ENCODE measurements around the gene ELMO3.

The ELMO3 gene

GRCh38 chr16:67199808-67200198 is 872 bp downstream of the ELMO3 start:
- DNase-seq = no peak

DNA sequence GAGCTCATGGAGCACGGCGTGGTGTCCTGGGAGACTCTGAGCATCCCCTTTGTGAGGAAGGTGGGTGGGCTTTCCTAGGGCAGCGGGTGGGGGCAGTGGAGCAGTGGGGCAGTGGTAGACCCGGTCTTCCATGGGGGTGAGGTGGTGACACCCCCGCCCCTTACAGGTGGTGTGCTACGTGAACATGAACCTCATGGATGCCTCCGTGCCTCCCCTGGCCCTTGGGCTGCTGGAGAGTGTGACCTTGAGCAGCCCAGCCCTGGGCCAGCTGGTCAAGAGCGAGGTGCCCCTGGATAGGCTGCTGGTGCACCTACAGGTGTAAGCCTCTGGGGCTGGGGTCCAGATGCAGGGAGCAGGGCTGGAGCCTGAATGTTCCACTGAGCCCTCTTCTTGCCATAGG is 1.6 kb downstream of the ELMO3 start:
- no peak for DNase-seq

DNA sequence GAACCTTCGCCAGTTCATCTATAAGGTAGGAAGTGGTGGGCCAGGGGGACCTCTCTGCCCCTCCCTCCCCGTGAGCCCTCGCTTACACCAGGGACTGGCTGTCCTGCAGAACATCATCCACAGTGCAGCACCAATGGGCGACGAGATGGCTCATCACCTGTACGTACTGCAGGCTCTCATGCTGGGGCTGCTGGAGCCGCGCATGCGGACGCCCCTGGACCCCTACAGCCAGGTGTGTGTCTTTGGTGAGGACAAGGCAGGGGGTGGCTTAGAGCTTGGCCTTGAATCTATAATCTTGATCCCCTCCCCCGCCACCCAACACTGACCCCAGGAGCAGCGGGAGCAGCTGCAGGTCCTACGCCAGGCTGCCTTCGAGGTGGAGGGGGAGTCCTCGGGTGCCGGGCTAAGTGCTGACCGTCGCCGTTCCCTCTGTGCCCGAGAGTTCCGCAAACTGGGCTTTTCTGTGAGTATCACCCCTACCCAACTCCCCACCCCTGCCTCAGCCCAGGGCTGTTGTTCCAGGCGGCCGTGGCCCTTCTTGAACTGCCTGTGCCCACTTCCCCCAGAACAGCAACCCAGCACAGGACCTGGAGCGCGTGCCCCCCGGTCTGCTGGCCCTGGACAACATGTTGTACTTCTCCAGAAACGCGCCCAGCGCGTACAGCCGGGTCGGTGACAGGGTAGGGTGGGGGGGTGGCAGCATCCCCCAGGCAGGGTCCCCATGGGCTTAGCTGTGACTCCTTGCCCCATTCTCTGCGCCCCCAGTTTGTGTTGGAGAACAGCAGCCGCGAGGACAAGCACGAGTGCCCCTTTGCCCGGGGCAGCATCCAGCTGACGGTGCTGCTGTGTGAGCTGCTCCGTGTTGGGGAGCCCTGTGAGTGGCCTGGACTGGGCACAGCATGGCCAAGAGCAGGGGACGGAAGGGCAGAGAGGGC is 2.7 kb downstream of the ELMO3 start:
- DNase-seq = no peak

DNA sequence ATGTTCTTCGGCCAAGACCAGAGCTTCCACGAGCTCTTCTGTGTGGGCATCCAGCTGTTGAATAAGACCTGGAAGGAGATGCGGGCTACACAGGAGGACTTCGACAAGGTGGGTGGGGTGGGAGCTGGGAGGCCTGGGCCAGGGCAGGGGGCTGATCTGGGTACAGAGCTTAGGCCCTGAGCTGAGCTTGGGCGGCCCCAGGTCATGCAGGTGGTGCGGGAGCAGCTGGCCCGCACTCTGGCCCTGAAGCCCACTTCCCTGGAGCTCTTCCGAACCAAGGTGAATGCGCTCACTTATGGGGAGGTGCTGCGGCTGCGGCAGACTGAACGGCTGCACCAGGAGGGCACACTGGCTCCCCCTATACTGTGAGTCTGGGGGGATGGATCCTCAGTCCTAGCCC is 3.5 kb downstream of the ELMO3 start:
- no peak for DNase-seq

DNA sequence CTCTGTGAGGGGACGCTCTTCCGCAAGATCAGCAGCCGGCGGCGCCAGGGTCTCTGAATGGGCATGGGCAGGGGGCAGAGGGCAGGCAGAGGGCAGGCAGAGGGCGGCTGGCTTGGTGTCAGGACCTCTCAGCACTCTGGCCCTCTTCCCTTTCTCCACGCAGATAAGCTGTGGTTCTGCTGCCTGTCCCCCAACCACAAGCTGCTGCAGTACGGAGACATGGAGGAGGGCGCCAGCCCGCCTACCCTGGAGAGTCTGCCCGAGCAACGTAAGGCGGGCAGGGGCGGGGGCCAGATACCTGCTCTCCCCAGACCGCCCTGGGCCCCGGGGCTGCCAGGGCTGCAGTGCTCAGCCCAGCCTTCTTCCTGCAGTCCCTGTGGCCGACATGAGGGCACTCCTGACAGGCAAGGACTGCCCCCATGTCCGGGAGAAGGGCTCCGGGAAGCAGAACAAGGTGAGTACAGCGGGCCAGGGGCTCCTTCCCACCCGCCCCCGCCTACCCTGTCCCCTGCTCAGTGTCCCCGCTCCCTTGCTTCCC is 4.1 kb downstream of the ELMO3 start:
- no peak for DNase-seq

DNA sequence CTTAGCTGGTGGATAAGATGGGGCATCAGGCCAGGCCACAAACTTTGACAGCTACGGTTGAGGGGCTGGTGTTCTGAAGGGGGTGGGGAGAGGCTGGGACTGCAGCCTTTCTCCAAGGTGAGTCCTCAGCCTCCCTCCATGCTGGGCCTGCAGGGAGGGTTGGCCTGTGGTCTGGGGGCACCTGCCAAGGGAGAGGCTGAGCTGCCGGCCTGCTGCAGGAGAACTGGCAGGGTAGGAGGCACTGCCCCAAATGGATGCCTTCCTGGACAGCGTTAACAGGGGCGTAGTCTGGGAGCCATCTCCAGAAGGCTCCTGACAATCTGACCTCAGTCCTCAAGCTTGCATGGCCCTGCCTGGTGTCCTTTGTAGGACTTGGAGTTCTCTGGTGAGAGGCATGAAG is 5.1 kb downstream of the ELMO3 start:
- DNase-seq = no peak

DNA sequence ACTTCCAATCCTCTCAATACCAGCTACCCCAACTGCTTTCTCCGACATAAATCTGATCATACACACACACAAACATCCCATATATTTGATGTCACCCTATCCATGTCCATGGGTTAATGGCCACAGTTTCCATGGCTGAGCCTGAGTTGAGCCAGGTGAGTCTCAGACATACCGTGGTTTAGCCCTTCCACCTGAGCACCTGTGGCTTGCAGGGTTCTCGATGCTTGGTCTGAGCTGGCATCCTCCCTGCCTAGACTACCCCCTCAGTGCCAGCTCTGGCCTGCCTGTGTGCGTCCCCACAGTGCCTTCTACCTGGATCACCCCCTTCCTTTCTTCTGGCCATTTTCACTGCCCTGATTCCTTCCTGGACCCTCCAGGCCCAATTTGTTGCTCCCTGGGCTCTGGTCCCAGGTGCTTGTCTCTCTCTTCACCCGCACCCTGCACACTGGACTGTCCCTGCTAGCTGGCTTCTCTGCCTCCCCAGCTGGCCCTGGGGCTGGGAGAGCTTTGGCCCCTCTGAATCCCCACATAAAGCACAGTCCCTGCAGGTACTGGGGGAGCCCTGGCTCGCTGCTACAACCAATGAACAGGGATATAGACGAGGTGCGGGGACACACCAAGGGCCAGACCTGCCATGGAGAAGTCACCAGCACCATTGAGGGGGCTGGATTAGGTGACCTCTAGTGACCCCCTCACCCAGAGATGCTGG is 7.4 kb downstream of the ELMO3 start:
- DNase-seq = no peak

DNA sequence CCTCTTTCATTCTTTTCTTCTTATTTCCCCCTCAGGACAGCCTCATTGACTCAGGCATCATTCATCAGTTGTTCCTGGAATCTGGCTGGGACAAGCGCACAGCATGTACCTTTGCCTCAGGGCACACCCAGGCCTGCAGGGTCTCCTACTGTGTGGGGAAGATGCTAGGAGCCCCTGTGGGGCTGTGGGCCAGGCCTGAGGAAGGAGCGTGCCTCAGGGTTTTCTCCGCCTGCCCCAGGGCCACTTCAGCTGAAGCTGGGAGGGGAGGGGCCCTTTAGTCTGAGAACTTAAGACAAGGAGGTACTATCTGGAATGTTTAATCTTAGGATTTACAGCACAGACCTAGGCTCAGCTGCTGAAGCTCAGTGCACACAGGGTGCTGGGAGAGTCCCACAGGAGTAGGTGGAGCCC is 7.9 kb downstream of the ELMO3 start:
- DNase-seq = peak; percentile 82

DNA sequence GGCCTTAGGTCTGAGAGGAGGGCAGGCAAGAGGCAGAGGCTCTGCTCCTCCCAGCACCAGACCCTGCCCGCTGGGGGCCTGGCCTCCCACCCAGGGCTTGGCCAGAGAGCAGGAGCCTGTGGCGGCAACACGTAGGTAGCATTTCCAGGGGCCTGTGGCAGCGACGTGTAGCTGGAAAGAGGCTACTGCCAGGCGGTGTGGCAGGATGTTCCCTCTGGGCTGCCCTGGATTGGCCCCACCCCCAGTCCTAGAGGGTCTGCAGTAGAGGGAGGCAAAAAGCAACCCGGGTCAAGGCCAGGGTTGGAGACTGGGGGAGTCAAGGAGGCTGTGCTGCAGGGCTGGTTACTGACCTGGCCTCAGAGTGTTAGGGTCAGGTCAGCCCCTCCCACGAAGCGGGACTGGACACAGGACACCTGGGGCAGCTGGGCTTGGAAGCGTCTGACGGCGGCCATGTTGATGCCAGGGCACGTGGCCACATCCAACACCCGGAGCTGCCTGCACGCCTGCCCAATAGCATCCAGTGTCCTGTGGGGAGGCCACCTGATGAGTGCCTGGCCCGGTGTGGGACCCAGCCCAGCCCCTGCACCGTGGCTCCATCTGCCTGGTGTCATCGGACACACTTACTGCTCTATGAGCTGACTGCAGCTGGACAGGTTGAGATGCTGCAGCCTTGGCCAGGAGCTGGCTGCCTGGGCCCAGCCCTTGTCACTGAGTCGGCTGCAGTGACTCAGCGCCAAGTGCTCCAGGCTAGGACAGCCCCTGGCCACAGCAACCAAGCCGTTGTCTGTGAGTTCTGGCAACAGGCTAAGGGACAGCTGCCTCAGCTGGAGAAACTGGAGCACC is 8.5 kb downstream of the ELMO3 start:
- DNase-seq = peak; percentile 92

- no peak for DNase-seq
Observed at GRCh38 chr16:67208154-67208896, 9.4 kb downstream of the ELMO3 start.

DNA sequence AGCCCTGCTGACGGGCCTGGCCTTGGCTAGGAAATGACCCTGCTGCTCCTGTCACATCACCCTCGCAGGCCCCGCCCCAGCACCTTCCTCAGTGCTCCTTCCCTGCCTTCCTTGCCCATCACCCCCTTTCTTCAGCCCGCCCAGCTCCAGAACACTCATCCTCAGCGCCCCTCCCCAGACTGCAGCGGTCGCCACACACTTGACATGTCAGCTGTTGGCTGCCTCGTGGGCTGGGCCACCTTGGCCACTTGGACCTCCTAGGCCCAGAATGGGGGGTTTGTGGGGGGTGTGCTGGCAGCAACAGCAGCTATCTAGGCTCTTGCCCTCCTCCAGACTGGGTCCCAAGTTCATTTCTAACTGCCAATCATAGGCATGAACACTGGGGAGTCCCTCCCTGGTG is 10.6 kb downstream of the ELMO3 start:
- DNase-seq = no peak

DNA sequence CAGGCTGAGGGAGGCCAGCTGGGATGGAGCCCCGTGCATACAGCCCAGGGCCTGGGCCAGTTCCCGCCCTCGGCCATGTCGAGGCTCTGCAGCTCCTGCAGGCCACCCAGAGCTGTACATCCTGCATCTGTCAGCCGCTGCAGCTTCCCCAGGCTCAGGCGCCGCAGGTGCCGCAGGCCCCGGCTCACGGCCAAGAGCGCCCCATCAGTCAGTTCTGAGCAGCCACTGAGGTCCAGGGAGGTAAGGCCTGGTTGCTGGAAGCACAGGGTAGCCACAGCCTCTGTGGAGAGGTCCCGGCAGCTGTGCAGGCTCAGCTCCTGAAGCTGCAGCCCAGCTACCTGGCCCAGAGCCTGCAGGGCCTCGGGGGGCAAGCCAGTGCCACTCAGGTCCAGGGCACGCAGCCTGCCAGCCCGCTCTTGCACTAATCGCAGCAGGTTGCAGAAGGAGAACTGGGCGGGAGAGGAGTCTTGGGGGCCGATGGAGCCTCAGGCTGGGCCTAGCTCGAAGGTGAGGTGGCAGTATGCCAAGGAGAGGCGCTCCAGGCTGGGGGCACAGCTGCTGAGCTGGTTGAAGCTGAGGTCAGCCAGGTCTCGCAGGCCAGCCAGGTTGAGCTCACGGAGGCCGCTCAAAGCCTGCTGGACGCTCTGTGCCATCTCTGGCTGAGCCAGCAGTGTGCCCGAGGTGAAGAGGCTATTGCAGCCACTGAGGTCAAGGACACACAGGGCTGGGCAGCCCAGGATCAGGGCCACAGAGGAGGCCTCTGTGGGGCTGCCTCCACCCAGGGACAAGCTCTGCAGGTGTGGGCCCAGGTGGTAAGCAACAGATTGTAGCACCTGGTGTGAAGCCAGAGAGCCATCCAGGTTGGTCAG is 11.4 kb downstream of the ELMO3 start:
- no peak for DNase-seq

GRCh38 chr16:67211674-67212073 is 12.7 kb downstream of the ELMO3 start:
- no peak for DNase-seq

- DNase-seq = peak; percentile 94
Observed at GRCh38 chr16:67212766-67213165, 13.8 kb downstream of the ELMO3 start.

- no peak for DNase-seq
Observed at GRCh38 chr16:67213197-67214019, 14.5 kb downstream of the ELMO3 start.

DNA sequence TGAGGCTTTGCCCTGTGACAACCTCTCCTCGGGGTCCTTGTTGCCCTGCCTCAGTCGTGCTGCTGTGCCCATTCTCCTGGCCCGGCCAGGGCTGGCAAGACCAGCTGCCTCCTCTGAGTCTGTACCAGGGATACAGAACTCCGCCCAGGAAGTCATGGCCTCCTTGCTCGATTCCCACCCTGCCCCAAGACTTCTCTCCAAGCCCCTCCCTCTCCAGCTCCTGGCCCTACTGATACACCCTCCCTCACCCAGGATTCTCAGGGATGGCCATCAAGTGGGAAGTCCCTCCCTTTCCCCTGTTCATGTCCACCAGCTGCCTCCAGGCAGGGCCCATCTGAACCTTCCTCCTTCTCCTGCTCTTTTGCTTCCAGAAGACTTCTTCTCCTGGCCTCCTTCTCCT is 16.8 kb downstream of the ELMO3 start:
- no peak for DNase-seq

DNA sequence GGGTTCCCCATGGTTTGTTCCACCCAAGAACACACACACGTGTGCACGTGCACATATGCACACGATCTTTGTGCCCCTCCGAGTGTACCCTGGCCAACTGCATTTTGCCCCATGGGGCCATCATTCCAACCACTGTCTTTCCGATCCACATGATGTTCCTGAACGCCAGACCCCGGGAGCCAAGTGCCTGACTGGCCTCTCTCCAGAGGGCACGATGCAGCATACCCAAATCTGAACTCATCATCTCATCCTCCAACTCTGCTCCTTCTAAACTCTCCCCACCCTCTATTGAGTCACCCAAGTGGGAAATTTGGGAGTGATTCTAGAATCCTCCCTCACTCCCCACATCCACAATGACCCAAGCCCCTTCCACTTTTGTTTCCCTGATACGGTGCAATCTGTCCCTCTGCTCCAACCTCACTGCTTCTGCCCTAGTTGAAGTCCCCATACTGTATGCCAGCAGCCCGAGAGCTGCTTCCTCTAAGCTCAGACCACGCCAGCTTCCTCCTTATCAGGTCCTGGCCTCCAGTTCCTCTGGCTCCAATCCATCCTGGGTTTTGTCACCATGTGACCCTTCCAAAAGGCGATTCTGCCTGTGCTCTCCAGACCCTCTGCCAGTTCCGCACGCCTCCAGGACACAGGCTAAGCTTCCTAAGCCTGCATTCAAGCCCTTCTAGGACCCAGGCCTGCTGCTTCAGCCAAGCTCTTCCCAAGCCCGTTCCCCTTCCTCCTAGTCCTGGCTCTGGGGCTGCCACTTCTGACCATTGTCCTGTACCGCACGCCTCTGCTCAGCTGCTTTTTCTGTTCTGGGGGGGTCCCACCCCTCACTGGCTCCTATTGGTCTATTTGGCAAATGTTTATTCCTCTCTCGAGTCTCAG is 17.9 kb downstream of the ELMO3 start:
- no peak for DNase-seq

- DNase-seq = no peak
Observed at GRCh38 chr16:67223992-67224391, 25.1 kb downstream of the ELMO3 start.

DNA sequence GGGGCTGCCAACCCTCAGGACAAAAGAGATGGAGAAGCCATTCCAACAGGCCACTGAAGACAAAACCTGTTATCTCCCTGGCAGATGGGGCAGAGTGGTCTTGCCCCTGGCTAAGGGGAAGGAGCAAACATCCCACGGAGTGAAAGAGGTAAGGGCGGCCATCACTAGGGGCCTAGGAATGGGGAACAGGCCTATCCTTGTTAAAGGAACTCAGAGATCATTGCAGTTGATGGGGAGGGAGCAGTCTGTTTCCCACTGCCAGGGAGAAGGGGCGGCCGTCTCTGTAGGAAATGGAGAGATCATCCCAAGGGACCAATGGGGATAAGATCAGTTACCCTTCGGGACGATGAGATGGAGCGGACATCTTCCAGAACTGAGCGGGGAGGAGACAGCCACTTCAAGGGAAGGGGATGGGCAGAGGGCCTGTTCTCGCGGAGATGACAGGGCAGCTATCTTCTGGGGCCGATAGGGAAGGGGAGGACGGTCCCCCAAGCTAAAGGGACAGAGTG is 27.4 kb downstream of the ELMO3 start:
- DNase-seq = no peak

Data from islet precursor cell (in vitro differentiated cells).